Measurements from ENCODE around the gene ANKRD61. TPM values are rescaled to one million over a fixed set of nuclear protein-coding genes. Genes with fewer than 3 reads are reported as not detected.
"Not testable (repeated sequence)": the region's sequence is repeated elsewhere in the genome, so short reads cannot be mapped to it uniquely, and the experiment has no call there.

ANKRD61 gene
- total RNA-seq (2013) = 0.08 TPM
- polyA plus RNA-seq (not detected), polyA minus RNA-seq (not detected in 2 replicates), total RNA-seq (0 to 0.69 (median 0.07) reads per million in 11 experiments)

DNA sequence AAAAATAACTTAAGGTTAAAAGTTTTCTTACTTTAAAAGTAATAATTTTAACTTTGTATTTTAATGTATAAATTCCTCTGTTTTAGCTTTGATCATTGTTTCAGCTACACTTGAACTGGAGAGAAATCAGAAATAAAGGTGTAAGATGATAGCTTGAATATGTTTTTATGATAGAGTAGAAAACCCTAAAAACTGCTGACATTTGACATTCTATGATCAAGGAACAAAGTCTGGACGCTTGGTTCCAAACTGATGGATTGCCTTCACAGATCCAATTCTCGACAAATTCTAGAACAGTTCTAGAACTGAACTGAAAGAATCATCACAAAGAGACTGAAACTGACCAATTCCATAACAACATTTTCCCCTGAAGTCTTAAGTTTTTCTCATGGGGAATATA lies at the start of gene ANKRD61:
TSS of gene ANKRD61 (plus strand) at position 389 of the 400 bp plus-strand sequence. CDS start at position 389, 0 bp downstream.
- peaks cover 60 to 77% of the 10 kb centered on the region in 2 donors for H3K36me3 Mint-ChIP-seq
- Histone ChIP-seq H3K9ac (ENCODE audit: insufficient read depth, low read length, poor library complexity, severe bottlenecking) (no peak within 1 kb of the TSS), H3K4me1 (ENCODE audit: control insufficient read depth in 1 of 2, insufficient read depth in 2 of 2, low read length in 2 of 2) (peaks cover 19 to 21% of the 10 kb centered on the region in 2 donors), H3K4me2 (replicated peaks; ENCODE audit: extremely low read depth, low read length, poor library complexity, severe bottlenecking) (no peak within 1 kb of the TSS), H3K9me3 (replicated peaks in 1 of 2; ENCODE audit: control insufficient read depth in 1 of 2, insufficient read depth in 1 of 2, low read length in 2 of 2) (no peaks in the 10 kb centered on the region), H3K36me3 (replicated peaks in 1 of 2; ENCODE audit: control insufficient read depth in 1 of 2, insufficient read depth in 2 of 2, low read length in 2 of 2) (peaks cover 47 to 80% of the 10 kb centered on the region in 2 donors), H4K20me1 (ENCODE audit: insufficient read depth, low read length) (no peaks in the 10 kb centered on the region), H3K4me3 (replicated peaks in 1 of 3; ENCODE audit: low read depth in 2 of 3, low read length in 3 of 3) (no peak within 1 kb of the TSS), H3K27ac (ENCODE audit: low read depth in 1 of 2, low read length in 2 of 2) (no peak within 1 kb of the TSS), H2AFZ (ENCODE audit: insufficient read depth, low read depth, low read length, poor library complexity, severe bottlenecking) (no peak within 1 kb of the TSS), H3K79me2 (ENCODE audit: insufficient read depth, low read length) (peaks cover 18% of the 10 kb centered on the region), H3K27me3 (ENCODE audit: control insufficient read depth in 2 of 2, insufficient read depth in 2 of 2, low read length in 2 of 2) (no peaks in the 10 kb centered on the region)
- H3K4me3 Mint-ChIP-seq = no peak within 1 kb of the TSS
- peaks cover 30% of the 10 kb centered on the region for H3K4me1 Mint-ChIP-seq
- intact Hi-C loops (cut with micrococcal nuclease) = no loop called here
- no CpG with 5 or more reads among the region's 2 CpGs for WGBS (ENCODE audit: insufficient coverage)
- DNase-seq = no peak
- peak within 1 kb of the TSS in 6 of 7 donors; percentile 22 to 69 (median 45) for H3K27ac Mint-ChIP-seq
- no peaks in the 10 kb centered on the region for H3K9me3 Mint-ChIP-seq
- TF ChIP-seq, protein P1, sequence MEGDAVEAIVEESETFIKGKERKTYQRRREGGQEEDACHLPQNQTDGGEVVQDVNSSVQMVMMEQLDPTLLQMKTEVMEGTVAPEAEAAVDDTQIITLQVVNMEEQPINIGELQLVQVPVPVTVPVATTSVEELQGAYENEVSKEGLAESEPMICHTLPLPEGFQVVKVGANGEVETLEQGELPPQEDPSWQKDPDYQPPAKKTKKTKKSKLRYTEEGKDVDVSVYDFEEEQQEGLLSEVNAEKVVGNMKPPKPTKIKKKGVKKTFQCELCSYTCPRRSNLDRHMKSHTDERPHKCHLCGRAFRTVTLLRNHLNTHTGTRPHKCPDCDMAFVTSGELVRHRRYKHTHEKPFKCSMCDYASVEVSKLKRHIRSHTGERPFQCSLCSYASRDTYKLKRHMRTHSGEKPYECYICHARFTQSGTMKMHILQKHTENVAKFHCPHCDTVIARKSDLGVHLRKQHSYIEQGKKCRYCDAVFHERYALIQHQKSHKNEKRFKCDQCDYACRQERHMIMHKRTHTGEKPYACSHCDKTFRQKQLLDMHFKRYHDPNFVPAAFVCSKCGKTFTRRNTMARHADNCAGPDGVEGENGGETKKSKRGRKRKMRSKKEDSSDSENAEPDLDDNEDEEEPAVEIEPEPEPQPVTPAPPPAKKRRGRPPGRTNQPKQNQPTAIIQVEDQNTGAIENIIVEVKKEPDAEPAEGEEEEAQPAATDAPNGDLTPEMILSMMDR (IDR thresholded peaks at IDR 0.05) = no peak
- no peaks in the 10 kb centered on the region for H3K27me3 Mint-ChIP-seq (ENCODE audit: low read depth in 3 of 3)

DNA sequence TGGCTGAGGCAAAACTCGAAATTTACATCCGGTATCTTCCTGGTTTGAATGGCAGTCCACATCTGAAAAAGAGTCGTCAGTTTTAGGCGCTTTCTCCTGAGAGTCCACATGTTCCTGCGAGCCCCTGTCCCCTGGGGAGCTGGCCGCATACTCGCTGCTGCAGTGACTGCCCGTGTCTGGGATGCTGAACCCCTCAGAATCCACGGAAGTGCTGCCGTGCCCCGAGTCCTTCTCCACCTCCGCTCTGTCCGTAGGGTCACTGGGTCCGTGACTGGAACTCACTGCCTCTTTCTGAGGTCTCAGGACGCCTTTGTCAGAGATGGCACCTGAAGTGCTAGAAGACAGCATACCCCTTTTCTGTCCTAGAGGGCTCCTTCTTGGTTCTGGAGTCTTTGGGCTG lies 44.1 kb upstream of the ANKRD61 start:
- H3K9ac ChIP-seq (ENCODE audit: insufficient read depth, low read length, poor library complexity, severe bottlenecking); H3K4me1 Mint-ChIP-seq; H3K79me2 ChIP-seq (ENCODE audit: insufficient read depth, low read length); H2AFZ ChIP-seq (ENCODE audit: insufficient read depth, low read depth, low read length, poor library complexity, severe bottlenecking); H3K4me2 ChIP-seq (replicated peaks; ENCODE audit: extremely low read depth, low read length, poor library complexity, severe bottlenecking); DNase-seq; H3K4me3 Mint-ChIP-seq; H3K4me1 ChIP-seq (ENCODE audit: control insufficient read depth in 1 of 2, insufficient read depth in 2 of 2, low read length in 2 of 2); H3K9me3 ChIP-seq (replicated peaks in 1 of 2; ENCODE audit: control insufficient read depth in 1 of 2, insufficient read depth in 1 of 2, low read length in 2 of 2); H3K27me3 ChIP-seq (ENCODE audit: control insufficient read depth in 2 of 2, insufficient read depth in 2 of 2, low read length in 2 of 2); H4K20me1 ChIP-seq (ENCODE audit: insufficient read depth, low read length); H3K9me3 Mint-ChIP-seq; intact Hi-C loops (cut with micrococcal nuclease); H3K27me3 Mint-ChIP-seq (ENCODE audit: low read depth in 3 of 3); H3K4me3 ChIP-seq (replicated peaks in 1 of 3; ENCODE audit: low read depth in 2 of 3, low read length in 3 of 3); H3K27ac ChIP-seq (ENCODE audit: low read depth in 1 of 2, low read length in 2 of 2): not testable (repeated sequence)
- H3K36me3 ChIP-seq (replicated peaks in 1 of 2; ENCODE audit: control insufficient read depth in 1 of 2, insufficient read depth in 2 of 2, low read length in 2 of 2) = peaks cover 31 to 46% of the 10 kb centered on the region in 2 donors
- H3K27ac Mint-ChIP-seq = peak overlapping the region in 1 of 7 donors; percentile 30
- peaks cover 34 to 63% of the 10 kb centered on the region in 2 donors for H3K36me3 Mint-ChIP-seq
- over 99% methylated on average over 12 of the region's 15 CpGs for WGBS (ENCODE audit: insufficient coverage)
